HEK293T (cell line): ENCODE results near the gene MYO7A.

Source experiments
- BHLHE40 ChIP-seq: fragments of 450-650 bp; IDR thresholded peaks from 2 replicates; pipeline ENCODE4 v1.6.1; 2016; ENCODE audit warnings: mild to moderate bottlenecking, moderate library complexity, borderline replicate concordance
- FOXK2 ChIP-seq: fragments of 450-650 bp; IDR thresholded peaks from 2 replicates; pipeline ENCODE4 v1.6.1; 2016; ENCODE audit warnings: mild to moderate bottlenecking
- FOXM1 ChIP-seq: fragments of 450-650 bp; IDR thresholded peaks from 2 replicates; pipeline ENCODE4 v1.6.1; 2017; ENCODE audit warnings: mild to moderate bottlenecking, borderline replicate concordance
- L3MBTL2 ChIP-seq: fragments of 450-650 bp; conservative IDR thresholded peaks from 2 replicates; pipeline ENCODE4 v1.6.1; 2016; ENCODE audit warnings: mild to moderate bottlenecking
- SP1 ChIP-seq: fragments of 450-650 bp; IDR thresholded peaks from 2 replicates; pipeline ENCODE4 v1.6.1; 2017
- TARDBP ChIP-seq: fragments of 450-650 bp; IDR thresholded peaks from 2 replicates; pipeline ENCODE4 v1.6.1; 2016

DNA sequence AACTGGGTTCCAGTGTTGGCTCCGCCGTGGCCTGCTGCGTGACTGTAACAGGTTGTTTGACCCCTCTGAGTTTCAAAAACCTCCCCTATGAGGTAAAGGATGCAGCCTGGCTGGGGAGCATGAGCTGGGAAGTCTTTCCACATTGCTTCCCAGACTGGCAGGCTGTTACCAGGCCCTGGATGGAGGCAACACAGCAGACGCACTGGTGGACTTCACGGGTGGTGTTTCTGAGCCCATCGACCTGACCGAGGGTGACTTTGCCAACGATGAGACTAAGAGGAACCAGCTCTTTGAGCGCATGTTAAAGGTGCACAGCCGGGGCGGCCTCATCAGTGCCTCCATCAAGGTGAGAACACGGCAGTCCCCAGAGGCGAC lies 14.0 kb upstream of the MYO7A start:
- no peak for TF ChIP-seq SP1
- no peak for TF ChIP-seq FOXM1
- TF ChIP-seq BHLHE40, result no peak
- no peak for TF ChIP-seq TARDBP
- TF ChIP-seq L3MBTL2, result no peak
- TF ChIP-seq FOXK2, result no peak
